Mesothelial cell of epicardium (in vitro differentiated cells): ENCODE measurements around the gene ACOT8. TPM values are rescaled to one million over a fixed set of nuclear protein-coding genes. Genes with fewer than 3 reads are reported as not detected.

Source experiments
- DNase-seq, 2 experiments: peaks; one replicate each; pipeline ENCODE4 v3.0.0; 2021; ENCODE audit warnings: low spot score in 2 of 2; ENCODE audit not compliant: unreplicated experiment in 2 of 2
- H3K27ac Mint-ChIP-seq: 2 replicates; pipeline ENCODE4 v1.8.0; 2021; ENCODE audit warnings: mixed read lengths
- H3K27me3 Mint-ChIP-seq: 2 replicates; pipeline ENCODE4 v1.8.0; 2021; ENCODE audit warnings: low read depth, mixed read lengths
- H3K36me3 Mint-ChIP-seq: 2 replicates; pipeline ENCODE4 v1.8.0; 2021; ENCODE audit warnings: mixed read lengths
- H3K4me1 Mint-ChIP-seq: 2 replicates; pipeline ENCODE4 v1.8.0; 2021; ENCODE audit warnings: mixed read lengths
- H3K4me3 Mint-ChIP-seq: 2 replicates; pipeline ENCODE4 v1.8.0; 2021; ENCODE audit warnings: mild to moderate bottlenecking, moderate library complexity, mixed read lengths
- H3K9me3 Mint-ChIP-seq: 2 replicates; pipeline ENCODE4 v1.8.0; 2021; ENCODE audit warnings: mixed read lengths
- CTCF ChIP-seq: fragments of 200-600 bp; sonication (generic); IDR thresholded peaks from one replicate; pipeline ENCODE4 v1.5.0; 2021; ENCODE audit warnings: antibody characterized with exemption; ENCODE audit not compliant: unreplicated experiment
- total RNA-seq: library from RNA; stranded (reverse); gene quantifications from 3 replicates; pipeline ENCODE4 v1.2.1, GENCODE V29; 2021

ACOT8 gene
- total RNA-seq, 1 donor from 2014 or later, result 20.6 TPM

GRCh38 chr20:45863543-45864470 is 6.6 kb upstream of the ACOT8 start:
- Mint-ChIP-seq H3K27me3 (no peaks in the 10 kb centered on the region), H3K4me1 (peaks cover 10% of the 10 kb centered on the region), H3K27ac (no peak overlapping the region), H3K4me3 (no peak overlapping the region), H3K9me3 (no peaks in the 10 kb centered on the region), H3K36me3 (no peaks in the 10 kb centered on the region)
- DNase-seq, result no peak
- TF ChIP-seq CTCF, result no peak

GRCh38 chr20:45861221-45862075 is 4.3 kb upstream of the ACOT8 start:
- no peak for DNase-seq
- peaks cover 28% of the 10 kb centered on the region for H3K4me1 Mint-ChIP-seq
- no peak overlapping the region for H3K4me3 Mint-ChIP-seq
- H3K27me3 Mint-ChIP-seq, result no peaks in the 10 kb centered on the region
- H3K36me3 Mint-ChIP-seq, result no peaks in the 10 kb centered on the region
- H3K27ac Mint-ChIP-seq, result peak overlapping the region; percentile 43
- H3K9me3 Mint-ChIP-seq, result no peaks in the 10 kb centered on the region
- TF ChIP-seq CTCF, result no peak

- Mint-ChIP-seq H3K9me3 (no peaks in the 10 kb centered on the region), H3K4me3 (no peak overlapping the region), H3K36me3 (no peaks in the 10 kb centered on the region), H3K4me1 (peaks cover 34% of the 10 kb centered on the region), H3K27ac (no peak overlapping the region), H3K27me3 (no peaks in the 10 kb centered on the region)
- no peak for TF ChIP-seq CTCF
- DNase-seq, result no peak
Observed at GRCh38 chr20:45860560-45861220, 3.5 kb upstream of the ACOT8 start.

GRCh38 chr20:45859916-45860315 is 2.7 kb upstream of the ACOT8 start:
- H3K9me3 Mint-ChIP-seq, result no peaks in the 10 kb centered on the region
- DNase-seq, result no peak
- H3K36me3 Mint-ChIP-seq, result no peaks in the 10 kb centered on the region
- no peak overlapping the region for H3K27ac Mint-ChIP-seq
- no peak overlapping the region for H3K4me3 Mint-ChIP-seq
- H3K4me1 Mint-ChIP-seq, result peaks cover 34% of the 10 kb centered on the region
- H3K27me3 Mint-ChIP-seq, result no peaks in the 10 kb centered on the region
- TF ChIP-seq CTCF, result no peak

GRCh38 chr20:45857882-45858216 is 657 bp upstream of the ACOT8 start:
- no peak for DNase-seq
- TF ChIP-seq CTCF, result no peak
- peaks cover 2% of the 10 kb centered on the region for H3K36me3 Mint-ChIP-seq
- H3K27me3 Mint-ChIP-seq, result no peaks in the 10 kb centered on the region
- H3K27ac Mint-ChIP-seq, result peak overlapping the region; percentile 88
- H3K4me1 Mint-ChIP-seq, result peaks cover 34% of the 10 kb centered on the region
- H3K4me3 Mint-ChIP-seq, result peak overlapping the region; percentile 93
- no peaks in the 10 kb centered on the region for H3K9me3 Mint-ChIP-seq
